ENCODE data around the gene FBXO27.

Gene FBXO27

DNA sequence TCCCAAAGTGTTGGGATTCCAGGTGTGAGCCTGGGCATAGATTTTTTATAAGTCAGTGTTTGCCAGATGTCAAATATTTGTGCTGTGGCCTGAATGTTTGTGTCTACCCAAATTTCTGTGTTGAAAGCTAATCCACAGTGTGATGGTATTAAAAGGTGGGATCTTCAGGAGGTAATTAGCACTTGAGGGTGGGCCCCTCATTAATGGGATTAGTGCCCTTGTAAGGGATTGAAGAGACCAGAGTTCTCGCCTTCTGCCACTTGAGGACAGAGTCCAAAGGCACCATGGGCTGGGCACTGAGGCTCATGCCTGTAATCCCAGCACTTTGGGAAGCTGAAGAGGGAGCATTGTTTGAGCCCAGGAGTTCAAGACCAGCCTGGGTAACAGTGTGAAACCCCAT, 47.1 kb downstream of the FBXO27 start:
- Mint-ChIP-seq H3K27ac (no peak overlapping the region), H3K4me3 (no peak overlapping the region), H3K36me3 (no peaks in the 10 kb centered on the region), H3K9me3 (ENCODE audit: low read depth) (no peaks in the 10 kb centered on the region), H3K27me3 (peaks cover 2% of the 10 kb centered on the region), H3K4me1 (ENCODE audit: low read depth) (no peaks in the 10 kb centered on the region)

- Mint-ChIP-seq H3K36me3 (no peaks in the 10 kb centered on the region), H3K9me3 (ENCODE audit: low read depth) (no peaks in the 10 kb centered on the region), H3K27me3 (peaks cover 15% of the 10 kb centered on the region), H3K4me1 (ENCODE audit: low read depth) (peaks cover 8% of the 10 kb centered on the region), H3K27ac (no peak overlapping the region), H3K4me3 (no peak overlapping the region)
Observed at GRCh38 chr19:38980583-38981374, 51.6 kb downstream of the FBXO27 start.

- Mint-ChIP-seq H3K27me3 (peaks cover 18% of the 10 kb centered on the region), H3K36me3 (no peaks in the 10 kb centered on the region), H3K4me1 (ENCODE audit: low read depth) (peaks cover 12% of the 10 kb centered on the region), H3K27ac (no peak overlapping the region), H3K4me3 (no peak overlapping the region), H3K9me3 (ENCODE audit: low read depth) (no peaks in the 10 kb centered on the region)
Observed at GRCh38 chr19:38979812-38980211, 52.5 kb downstream of the FBXO27 start.

- Mint-ChIP-seq H3K9me3 (ENCODE audit: low read depth) (no peaks in the 10 kb centered on the region), H3K27ac (no peak overlapping the region), H3K36me3 (no peaks in the 10 kb centered on the region), H3K27me3 (peaks cover 23% of the 10 kb centered on the region), H3K4me3 (no peak overlapping the region), H3K4me1 (ENCODE audit: low read depth) (peaks cover 16% of the 10 kb centered on the region)
Observed at GRCh38 chr19:38978326-38978689, 54.0 kb downstream of the FBXO27 start.

GRCh38 chr19:38977445-38978325, 54.7 kb downstream of the FBXO27 start:
- no peaks in the 10 kb centered on the region for H3K36me3 Mint-ChIP-seq
- no peaks in the 10 kb centered on the region for H3K9me3 Mint-ChIP-seq (ENCODE audit: low read depth)
- no peak overlapping the region for H3K27ac Mint-ChIP-seq
- peaks cover 16% of the 10 kb centered on the region for H3K4me1 Mint-ChIP-seq (ENCODE audit: low read depth)
- H3K27me3 Mint-ChIP-seq = peaks cover 23% of the 10 kb centered on the region
- no peak overlapping the region for H3K4me3 Mint-ChIP-seq

- Mint-ChIP-seq H3K4me3 (peak overlapping the region; percentile 61), H3K9me3 (ENCODE audit: low read depth) (no peaks in the 10 kb centered on the region), H3K27me3 (peaks cover 23% of the 10 kb centered on the region), H3K36me3 (no peaks in the 10 kb centered on the region), H3K27ac (no peak overlapping the region), H3K4me1 (ENCODE audit: low read depth) (peaks cover 16% of the 10 kb centered on the region)
Observed at GRCh38 chr19:38975861-38976271, 56.5 kb downstream of the FBXO27 start.

GRCh38 chr19:38975214-38975860, 57.0 kb downstream of the FBXO27 start, which contains the start of gene FBXO17:
Gene FBXO17 (minus strand): TSS chr19:38975742. CDS start chr19:38950319, 25,423 bp downstream.
- peaks cover 16% of the 10 kb centered on the region for H3K4me1 Mint-ChIP-seq (ENCODE audit: low read depth)
- no peaks in the 10 kb centered on the region for H3K9me3 Mint-ChIP-seq (ENCODE audit: low read depth)
- no peak within 1 kb of the TSS for H3K27ac Mint-ChIP-seq

GRCh38 chr19:38974624-38975213, 57.6 kb downstream of the FBXO27 start:
- Mint-ChIP-seq H3K27me3 (peaks cover 21% of the 10 kb centered on the region), H3K9me3 (ENCODE audit: low read depth) (no peaks in the 10 kb centered on the region), H3K4me1 (ENCODE audit: low read depth) (peaks cover 16% of the 10 kb centered on the region), H3K27ac (no peak overlapping the region), H3K36me3 (no peaks in the 10 kb centered on the region), H3K4me3 (peak overlapping the region; percentile 67)

More at GRCh38 chr19:38975214-38975860, 57.0 kb downstream of the FBXO27 start, which contains the start of gene FBXO17:
- peaks cover 21% of the 10 kb centered on the region for H3K27me3 Mint-ChIP-seq
- no peaks in the 10 kb centered on the region for H3K36me3 Mint-ChIP-seq
- H3K4me3 Mint-ChIP-seq = peak within 1 kb of the TSS; percentile 67
